GM18867 (cell line): ENCODE results near the gene TPP2.

Experiments used
- ATAC-seq: cut with Tn5 transposase; IDR thresholded peaks from one replicate; pipeline ENCODE4 v1.9.1; 2021; ENCODE audit warnings: mild to moderate bottlenecking, moderate library complexity; ENCODE audit not compliant: unreplicated experiment

TPP2 gene

DNA sequence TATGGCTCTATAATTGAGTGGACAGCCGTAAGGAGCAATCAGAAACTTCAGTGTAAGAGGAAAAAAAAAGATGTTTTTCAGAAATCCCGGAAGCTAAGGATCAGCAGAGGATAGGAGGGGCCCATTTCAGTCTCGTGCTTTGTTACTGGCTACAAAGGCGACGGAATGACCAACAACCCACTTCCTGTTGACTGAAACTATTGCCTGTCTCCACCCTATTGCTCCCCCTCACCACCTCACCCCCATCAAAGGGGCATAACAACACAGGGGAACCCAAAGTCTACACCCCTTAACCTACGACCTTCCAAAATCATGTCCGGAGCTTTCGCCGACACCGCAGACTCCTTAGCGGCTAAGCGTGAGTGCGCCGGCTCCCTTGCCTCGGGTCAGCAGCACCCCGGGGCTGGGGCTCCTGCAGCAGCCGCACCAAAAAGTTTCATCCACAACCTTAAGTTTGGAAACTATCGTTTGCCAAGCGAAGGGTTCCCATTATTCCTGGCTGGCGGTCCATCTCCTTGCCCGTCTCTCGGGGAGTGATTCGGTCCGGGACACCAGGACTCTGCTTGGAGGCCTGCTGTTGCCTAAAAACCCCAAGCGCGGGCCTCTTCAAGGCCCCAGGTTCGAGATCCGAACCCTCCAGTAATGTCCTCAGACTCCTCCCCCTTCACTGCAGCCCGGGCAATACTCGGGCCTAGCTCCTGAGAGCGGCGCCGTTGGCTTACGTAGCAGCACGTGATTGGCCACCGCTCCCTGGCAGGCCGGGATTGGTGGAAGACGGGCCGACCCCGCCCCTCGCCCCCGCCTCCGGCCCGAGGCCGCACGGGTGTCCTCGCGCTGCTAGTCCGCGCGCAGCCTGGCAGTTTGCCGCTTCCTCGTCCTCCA is at the start of gene TPP2:
Gene TPP2, plus strand, starts transcription at position 840 of the 882 bp plus-strand sequence. CDS start 53 bp downstream, outside the sequence.
- ATAC-seq, result peak; percentile 80

DNA sequence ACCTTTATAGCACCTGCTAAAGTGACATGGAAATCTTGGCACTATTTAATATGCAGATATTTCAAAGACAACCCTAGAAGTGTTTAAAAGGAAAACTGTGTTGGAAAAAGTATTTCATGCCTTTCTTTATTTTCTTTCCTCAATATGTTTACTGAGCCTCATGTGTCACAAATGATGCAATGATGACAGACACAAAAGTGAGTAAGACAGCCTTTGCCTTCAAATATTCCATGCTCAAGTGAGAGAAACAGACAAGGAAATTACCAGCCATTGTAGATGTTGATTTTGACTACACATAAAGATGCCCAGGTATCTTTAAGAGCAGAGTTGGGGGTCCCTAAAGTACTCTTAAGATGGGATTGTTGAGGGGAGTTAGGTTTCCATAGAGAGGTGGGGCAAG is 48.0 kb upstream of the TPP2 start:
- no peak for ATAC-seq

DNA sequence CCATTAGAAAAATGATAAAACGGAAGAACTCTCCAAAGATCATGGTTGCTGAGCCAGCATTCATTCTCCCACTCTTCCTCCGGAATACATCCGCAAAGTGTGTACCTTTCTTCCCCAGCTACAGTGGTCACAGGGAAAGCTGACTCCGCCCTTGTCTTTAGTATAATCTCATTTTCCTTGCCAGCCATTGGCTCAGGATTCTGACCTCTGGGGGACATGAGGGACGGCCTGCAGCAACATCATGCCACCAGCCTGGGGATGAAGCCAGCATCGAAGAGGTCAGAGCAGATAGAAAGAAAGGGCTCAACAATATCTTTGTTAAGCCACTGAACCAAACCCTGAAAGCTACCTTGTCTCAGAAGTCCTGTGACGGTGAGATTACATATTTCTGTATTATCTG is 46.3 kb upstream of the TPP2 start:
- ATAC-seq, result no peak

DNA sequence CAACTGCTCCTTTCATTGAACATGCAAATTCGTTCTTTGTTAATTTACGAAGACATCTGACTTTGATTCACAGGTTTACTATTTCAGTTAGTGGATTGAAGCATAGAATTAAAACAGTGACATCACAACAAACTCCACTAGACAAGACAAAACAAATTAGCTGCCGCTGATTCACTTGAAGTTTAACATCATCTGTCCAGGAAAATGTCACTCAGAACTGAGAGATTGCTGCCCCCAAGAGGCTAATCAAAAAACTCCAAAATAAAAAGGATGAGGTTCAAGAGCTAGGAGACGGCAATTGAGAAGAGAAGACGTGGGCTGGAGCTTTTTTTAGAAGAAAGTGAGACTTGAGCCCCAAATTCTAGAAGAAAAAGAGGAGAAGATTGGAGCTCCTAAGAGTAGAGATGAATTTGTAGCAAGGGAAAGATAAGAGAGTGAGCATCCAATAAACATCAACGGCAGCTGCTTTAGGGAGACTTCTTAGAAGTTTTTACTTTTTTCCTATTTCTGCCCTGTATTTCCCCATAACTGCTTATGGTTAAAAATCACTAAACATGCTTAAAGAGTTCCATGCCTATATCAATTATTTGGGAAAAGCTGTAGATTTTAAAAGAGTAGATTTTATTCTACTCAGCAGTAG is 40.8 kb upstream of the TPP2 start:
- ATAC-seq, result peak; percentile 85

DNA sequence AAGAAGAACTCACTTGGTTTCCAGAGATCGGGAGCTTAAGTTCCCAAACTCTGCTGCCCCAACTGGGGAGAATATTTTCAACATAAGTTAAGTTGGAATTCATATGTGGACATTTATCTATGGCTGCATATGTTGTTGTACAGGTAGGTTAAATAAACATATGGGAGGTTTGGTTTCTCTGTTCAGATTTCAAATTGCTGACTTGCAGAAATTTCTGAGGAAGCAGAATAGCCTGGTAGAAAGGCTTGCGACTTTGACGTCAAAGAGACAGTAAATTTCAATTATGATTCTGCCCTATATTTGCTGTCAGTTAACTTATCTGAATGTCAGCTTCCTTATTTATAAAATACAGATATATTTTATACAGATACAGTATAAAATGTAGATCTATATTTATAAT is 40.0 kb upstream of the TPP2 start:
- no peak for ATAC-seq

DNA sequence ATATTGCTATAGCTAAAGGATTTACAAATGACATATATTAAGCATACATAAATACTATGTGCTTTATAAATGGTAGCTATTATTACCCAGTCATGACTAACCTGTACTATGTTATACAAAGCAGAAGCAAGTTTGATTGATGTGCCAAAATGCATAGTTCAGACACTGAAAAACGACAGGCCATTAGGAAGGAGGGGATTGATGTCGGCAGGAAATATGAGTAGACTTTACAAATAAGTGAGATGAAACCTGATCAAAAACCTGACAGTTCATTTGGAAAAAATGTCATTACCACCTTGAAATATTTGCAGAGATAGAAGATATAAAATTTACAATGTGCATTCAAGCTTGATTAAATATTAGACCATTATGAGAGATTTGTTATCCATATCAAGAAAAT is 38.8 kb upstream of the TPP2 start:
- no peak for ATAC-seq

DNA sequence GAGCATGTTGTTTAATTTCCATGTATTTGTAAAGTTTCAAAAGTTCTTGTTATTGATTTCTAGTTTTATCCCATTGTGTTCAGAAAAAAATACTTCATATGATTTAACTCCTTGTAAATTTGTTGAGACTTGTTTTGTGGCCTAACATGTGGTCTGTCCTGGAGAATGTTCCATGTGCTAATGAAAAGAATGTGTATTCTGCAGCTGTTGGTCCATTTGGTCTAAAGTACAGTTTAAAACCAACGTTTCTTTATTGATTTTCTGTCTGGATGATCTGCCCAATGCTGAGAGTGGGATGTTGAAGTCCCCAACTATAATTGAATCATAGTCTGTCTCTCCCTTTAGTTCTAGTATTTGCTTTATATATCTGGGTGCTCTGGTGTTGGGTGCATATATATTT is 34.9 kb upstream of the TPP2 start:
- ATAC-seq, result no peak

DNA sequence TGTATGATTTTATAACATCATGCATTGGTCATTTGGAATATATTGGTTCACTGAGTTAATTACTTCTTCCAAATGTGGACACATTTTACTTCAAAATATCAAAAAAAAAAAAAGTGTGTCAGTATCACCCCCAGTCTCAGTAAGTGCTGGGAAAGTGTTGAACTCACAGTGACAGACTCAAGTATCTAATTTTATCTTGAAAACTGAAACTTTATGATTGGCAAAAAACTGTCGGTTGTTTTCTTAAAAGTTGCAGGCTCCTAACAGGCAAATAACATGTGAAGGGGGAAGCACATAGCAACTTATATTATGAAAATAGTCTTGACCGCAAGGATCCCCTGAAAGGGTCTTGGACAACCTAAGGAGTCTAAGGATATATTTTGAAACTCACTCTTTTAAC is 33.5 kb upstream of the TPP2 start:
- ATAC-seq, result no peak

DNA sequence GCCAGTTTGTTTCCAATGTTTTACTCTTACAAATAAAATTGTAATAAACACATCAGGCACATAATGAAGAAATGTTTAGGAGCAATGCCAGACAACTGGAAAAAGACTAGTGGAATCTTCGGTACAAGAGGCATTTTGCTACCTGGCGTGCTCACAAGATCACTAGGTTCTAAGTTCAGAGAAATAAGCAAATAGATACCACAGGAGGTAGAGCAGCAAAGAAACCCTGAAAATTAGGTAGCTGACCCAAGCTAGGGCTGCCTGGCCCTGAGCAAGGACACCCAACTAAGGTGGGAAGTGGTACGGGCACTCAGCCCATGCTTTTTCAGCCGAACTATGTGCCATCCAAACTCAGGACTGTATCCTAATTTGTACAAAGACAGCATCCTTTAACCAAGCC is 32.2 kb upstream of the TPP2 start:
- no peak for ATAC-seq

DNA sequence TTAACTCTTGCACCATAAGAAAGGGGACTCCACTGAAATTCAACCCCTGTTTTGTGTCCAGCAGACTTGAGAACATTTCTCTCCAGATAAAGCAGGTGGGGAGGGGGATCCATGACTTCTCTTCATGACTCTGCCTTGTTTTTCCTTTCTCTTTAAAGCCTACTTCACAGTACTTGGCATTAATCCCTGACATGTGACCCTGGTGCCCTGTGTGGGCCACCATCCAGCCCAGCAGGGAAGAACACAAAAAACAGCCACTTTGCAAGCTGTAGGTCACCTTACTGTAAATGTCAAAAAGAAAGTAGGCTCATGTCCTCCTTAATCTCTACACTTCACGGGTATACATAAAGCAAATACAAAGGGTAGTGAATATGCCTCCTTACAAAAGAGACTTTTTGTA is 30.3 kb upstream of the TPP2 start:
- ATAC-seq, result no peak

DNA sequence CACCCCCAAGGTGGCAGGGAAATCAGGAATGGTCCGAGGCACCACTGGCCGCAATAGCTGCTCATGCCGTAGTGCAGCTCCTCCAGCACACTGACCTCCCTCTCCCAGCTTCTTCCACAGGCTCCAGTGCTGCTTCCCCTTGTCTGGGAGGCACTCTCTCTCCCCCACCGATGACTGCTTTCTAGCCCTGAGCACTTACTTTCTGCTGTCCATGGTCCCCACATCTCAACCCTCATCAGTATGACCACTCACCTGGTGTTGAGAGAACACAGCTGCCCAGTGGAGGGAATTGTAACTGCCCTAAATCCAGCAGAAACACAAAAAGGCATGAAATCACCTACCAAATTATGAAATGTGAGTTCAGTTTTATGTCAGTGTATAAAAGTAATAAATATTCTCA is 28.9 kb upstream of the TPP2 start:
- ATAC-seq, result no peak

DNA sequence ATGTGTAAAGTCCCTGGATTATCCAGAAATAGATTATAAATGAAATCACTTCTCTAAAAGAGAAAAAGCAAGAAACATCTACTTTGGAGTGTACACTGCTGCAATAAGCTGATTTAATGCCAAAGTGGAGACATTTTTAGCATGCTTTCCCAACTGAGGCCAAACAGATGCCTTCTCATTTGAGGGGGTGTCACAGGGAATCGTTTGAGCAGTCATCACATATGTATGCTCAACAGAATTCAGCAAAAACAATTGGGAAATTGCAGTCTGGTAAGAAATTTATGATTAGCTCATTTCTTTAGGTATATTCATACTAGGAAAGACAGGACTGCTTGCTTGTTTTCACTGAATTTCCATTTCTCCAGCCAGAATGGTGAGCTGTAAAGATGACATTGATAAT is 27.3 kb upstream of the TPP2 start:
- ATAC-seq, result no peak

DNA sequence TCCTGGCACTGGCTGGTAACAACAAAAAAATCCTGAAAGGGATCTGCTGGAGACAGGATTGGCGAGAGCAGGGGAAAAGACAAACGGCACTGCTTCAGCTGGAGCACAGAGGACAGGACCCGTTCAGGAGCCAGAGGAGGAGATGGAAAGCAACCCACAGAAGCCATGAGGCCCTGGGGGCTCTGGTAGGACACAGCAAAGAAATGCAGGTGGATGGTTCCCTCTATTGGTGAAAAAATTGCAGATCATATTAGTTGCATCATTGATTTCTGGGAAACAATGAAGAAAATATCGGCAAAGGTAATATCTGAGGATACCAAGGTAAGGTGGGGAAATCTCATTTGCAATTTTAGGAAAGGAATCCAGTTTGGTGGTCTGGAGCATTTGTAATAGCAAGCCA is 25.7 kb upstream of the TPP2 start:
- ATAC-seq, result peak; percentile 41

DNA sequence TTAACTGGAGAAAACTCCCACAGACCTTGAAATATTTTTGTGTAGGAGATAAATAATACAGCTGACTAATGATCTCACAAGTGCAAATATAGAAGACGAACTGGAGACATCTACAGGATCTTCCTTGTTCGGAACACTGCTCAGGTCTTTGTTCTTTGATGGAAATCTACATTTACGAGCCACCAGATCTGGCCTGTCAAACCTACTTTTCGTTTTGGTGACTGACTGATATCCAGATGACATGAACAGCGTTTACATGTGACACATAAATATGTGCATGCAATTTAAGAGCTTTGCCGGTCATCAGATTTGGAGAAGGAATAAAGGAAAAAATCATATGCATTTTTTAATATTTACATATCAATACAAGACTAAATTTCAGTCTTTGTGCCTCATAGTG is 24.5 kb upstream of the TPP2 start:
- ATAC-seq, result no peak

DNA sequence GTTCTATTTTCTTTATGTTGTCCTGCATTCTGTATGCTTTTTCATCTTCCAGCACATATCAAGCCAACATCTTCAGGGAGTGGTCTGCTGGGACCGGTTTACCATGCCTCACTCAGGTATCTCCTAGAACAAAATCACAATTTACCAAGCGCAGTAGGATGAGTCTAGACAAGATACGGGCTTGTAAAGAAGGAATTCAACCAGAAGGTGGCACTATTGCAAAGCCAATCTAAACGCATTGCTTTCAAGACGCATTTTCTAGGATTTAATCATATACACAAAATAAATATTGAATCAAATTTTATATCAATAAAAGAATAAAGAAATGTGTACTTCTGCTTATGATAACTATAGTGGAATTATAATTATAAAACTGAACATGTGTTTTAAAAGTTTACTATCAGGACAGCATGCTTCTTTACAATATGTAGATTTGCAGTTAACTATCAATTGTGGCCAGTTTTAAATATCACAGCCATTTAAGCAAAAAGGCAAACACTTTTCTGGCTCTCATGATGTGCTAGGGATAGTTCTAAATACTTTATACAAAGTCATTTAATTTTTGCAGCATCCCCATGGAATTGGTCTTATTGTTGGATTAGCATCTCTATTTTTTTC is 16.1 kb upstream of the TPP2 start:
- peak; percentile 67 for ATAC-seq

DNA sequence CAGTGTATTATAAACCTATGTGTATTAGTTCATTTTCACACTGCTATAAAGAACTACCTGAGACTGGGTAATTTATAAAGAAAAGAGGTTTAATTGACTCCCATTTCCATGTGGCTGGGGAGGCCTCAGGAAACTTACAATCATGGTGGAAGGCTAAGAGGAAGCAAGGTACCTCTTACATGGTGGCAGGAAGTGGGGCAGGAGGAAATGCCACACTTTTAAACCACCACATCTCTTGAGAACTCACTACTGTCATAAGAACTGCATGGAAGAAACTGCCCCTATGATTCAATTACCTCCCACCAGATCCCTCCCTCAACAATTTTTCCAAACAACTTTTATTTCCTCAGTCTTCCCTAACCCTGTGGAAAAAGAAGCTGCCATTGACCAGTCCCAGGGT is 14.5 kb upstream of the TPP2 start:
- ATAC-seq, result no peak

DNA sequence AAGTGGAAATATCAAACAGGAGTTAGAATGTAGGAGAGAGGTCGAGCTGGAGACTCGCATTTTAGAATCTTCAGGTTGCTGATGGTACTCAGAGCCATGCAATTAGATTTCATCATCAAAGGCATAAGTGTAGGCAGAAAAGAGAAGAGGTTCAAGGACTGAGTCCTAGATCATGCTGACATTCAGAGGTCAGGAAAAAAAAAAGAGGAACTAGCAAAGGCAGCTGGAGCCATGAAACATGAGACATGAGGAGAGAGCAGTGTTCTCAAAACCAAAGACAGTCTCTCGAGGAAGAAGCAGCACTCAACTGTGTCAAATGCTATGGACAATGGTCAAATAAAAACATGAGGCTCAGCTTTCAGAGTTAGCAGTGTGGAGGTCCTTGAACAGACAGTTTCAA is 12.4 kb upstream of the TPP2 start:
- ATAC-seq, result peak; percentile 61

DNA sequence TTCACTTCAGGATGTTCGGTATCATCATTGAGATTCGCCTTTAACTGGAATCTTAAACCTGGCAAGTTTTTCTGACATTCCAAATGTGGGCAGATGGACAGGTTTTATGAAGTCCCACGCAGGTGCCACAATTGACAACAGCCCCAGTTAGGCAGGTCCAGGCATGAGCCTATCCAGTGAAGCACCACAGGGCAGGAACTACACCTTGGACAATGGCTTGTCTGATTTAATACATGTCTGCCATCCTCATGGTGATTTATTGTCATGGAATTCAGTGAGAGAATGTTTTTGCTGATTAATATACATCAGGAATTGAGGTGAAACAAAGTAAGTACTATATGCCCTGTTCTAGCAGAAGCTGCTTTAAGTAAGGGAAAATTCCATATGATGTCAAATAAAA is 10.2 kb upstream of the TPP2 start:
- no peak for ATAC-seq

DNA sequence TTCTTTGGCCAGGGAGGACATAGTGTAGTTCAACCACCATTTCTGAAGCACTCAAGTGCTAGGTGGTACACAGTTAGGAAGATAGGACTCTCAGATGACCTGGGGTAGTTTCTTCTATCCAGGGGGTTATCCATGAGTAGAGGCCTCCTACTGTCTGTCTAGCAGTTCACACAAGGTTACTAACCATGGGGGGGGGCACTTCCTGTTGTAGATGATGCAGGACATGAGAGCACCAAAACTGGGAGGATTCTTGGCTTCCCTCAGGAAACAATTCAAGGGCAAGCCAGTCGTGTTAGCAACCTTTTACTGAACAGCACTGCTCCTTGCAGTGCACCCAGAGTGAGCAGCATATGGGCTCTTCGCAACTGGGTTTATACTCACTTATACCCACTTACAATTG is 8.9 kb upstream of the TPP2 start:
- ATAC-seq, result no peak

DNA sequence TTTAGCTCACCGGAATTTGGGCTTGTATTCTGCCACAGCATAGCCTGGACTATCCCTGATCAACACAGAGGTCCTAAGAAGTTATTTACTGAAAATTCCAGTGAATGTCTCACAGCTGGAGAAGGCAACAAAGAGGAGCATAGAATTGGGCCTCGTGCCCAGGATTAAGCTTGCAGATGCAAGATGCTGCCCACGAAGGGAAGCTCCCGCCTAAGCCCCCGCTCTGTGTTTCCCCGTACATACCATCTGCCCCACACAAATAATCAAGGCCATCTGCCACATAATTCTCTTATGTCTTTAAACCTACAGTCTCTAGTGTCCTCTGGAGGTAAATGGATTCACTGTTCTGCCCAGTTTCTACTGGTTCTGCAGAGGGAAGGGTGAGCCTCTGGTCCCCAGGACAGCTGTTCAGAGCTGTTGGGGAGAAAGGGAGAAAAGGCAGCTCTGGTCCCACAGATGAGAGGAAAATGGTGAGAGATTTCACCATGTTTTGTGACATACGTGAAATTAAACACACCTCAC is 7.4 kb upstream of the TPP2 start:
- ATAC-seq, result no peak

DNA sequence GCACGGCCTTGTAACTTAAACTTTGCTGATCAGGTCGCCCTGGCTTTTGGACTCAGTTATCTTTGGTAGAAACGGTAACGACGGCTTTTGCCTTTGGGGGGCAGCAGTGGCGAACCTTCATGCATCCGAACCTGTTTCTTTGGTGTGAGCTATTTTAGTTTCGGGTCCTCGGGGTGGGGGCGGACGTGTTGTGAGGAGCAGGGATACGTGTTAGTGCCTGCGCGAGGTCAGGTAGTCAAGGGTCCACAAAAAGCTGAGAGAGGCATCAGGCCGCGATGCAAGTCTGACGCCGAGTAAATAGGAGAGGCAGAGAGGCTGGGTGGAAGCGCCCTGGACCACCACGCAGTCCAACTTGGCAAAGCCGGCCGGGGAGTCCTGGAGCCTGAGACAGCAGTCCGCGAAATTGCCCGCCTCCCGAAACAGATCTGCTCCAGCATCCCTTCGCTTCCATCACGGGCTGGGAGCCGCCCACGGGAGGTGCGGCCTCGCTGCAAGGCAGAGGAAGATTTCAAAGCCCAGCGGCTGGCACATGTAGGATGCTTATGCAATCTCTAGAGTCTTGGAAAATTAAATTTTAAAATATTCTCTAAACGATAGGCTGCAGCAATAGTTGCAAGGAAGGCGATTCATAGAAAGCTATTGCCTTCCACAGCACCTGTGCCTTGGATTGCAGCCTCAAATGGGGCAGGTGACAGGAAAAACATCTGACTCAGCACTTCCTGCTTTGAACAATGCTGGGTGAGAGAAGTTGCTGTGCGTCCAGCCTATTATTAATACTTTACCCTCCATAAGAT is 4.6 kb upstream of the TPP2 start:
- peak; percentile 48 for ATAC-seq
